ENCODE measurements around the gene DDX19B.
A peak's percentile ranks its signal among the peaks of the same experiment; 100 is the strongest.
"Not testable (repeated sequence)": the region's sequence is repeated elsewhere in the genome, so short reads cannot be mapped to it uniquely, and the experiment has no call there.

Gene DDX19B

GRCh38 chr16:70259903-70260302 lies 39.1 kb upstream of the DDX19B start:
- peaks cover 72% of the 10 kb centered on the region for H3K36me3 ChIP-seq (ENCODE audit: insufficient read depth, low read length)
- not testable (repeated sequence) for H3K9ac ChIP-seq (ENCODE audit: low read depth, low read length); H3K9me3 ChIP-seq (ENCODE audit: control insufficient read depth, insufficient read depth, low read length); H3K4me1 ChIP-seq (ENCODE audit: insufficient read depth, low read length)

GRCh38 chr16:70267516-70267915 lies 31.5 kb upstream of the DDX19B start:
- Histone ChIP-seq H3K9ac (ENCODE audit: low read depth, low read length) (no peak overlapping the region), H3K36me3 (ENCODE audit: insufficient read depth, low read length) (peaks cover 73% of the 10 kb centered on the region), H3K4me1 (ENCODE audit: insufficient read depth, low read length) (no peaks in the 10 kb centered on the region), H3K9me3 (ENCODE audit: control insufficient read depth, insufficient read depth, low read length) (no peaks in the 10 kb centered on the region)

GRCh38 chr16:70267922-70268321 lies 31.1 kb upstream of the DDX19B start:
- H3K9ac ChIP-seq (ENCODE audit: low read depth, low read length); H3K9me3 ChIP-seq (ENCODE audit: control insufficient read depth, insufficient read depth, low read length); H3K4me1 ChIP-seq (ENCODE audit: insufficient read depth, low read length): not testable (repeated sequence)
- H3K36me3 ChIP-seq (ENCODE audit: insufficient read depth, low read length): peaks cover 70% of the 10 kb centered on the region

- H3K9ac ChIP-seq (ENCODE audit: low read depth, low read length): no peak overlapping the region
- H3K4me1 ChIP-seq (ENCODE audit: insufficient read depth, low read length): no peaks in the 10 kb centered on the region
- no peaks in the 10 kb centered on the region for H3K9me3 ChIP-seq (ENCODE audit: control insufficient read depth, insufficient read depth, low read length)
- H3K36me3 ChIP-seq (ENCODE audit: insufficient read depth, low read length): peaks cover 65% of the 10 kb centered on the region
These were observed 29.5 kb upstream of the DDX19B start for GRCh38 chr16:70269471-70269870.

GRCh38 chr16:70270176-70270575 lies 28.8 kb upstream of the DDX19B start:
- Histone ChIP-seq H3K36me3 (ENCODE audit: insufficient read depth, low read length) (peaks cover 58% of the 10 kb centered on the region), H3K9me3 (ENCODE audit: control insufficient read depth, insufficient read depth, low read length) (no peaks in the 10 kb centered on the region), H3K9ac (ENCODE audit: low read depth, low read length) (no peak overlapping the region), H3K4me1 (ENCODE audit: insufficient read depth, low read length) (no peaks in the 10 kb centered on the region)

- Histone ChIP-seq H3K9me3 (ENCODE audit: control insufficient read depth, insufficient read depth, low read length) (no peaks in the 10 kb centered on the region), H3K9ac (ENCODE audit: low read depth, low read length) (no peak overlapping the region), H3K36me3 (ENCODE audit: insufficient read depth, low read length) (peaks cover 52% of the 10 kb centered on the region), H3K4me1 (ENCODE audit: insufficient read depth, low read length) (no peaks in the 10 kb centered on the region)
These were observed 27.3 kb upstream of the DDX19B start for GRCh38 chr16:70271696-70272095.

GRCh38 chr16:70276392-70276791 lies 22.6 kb upstream of the DDX19B start:
- Histone ChIP-seq H3K9me3 (ENCODE audit: control insufficient read depth, insufficient read depth, low read length) (no peaks in the 10 kb centered on the region), H3K36me3 (ENCODE audit: insufficient read depth, low read length) (peaks cover 51% of the 10 kb centered on the region), H3K9ac (ENCODE audit: low read depth, low read length) (no peak overlapping the region)

GRCh38 chr16:70287304-70287971 lies 11.5 kb upstream of the DDX19B start:
- Histone ChIP-seq H3K36me3 (ENCODE audit: insufficient read depth, low read length) (peaks cover 31% of the 10 kb centered on the region), H3K9ac (ENCODE audit: low read depth, low read length) (peak overlapping the region; percentile 91; the same call in 1 of the 2 replicates)
- not testable (repeated sequence) for H3K4me1 ChIP-seq (ENCODE audit: insufficient read depth, low read length); H3K9me3 ChIP-seq (ENCODE audit: control insufficient read depth, insufficient read depth, low read length)

More at GRCh38 chr16:70276392-70276791, 22.6 kb upstream of the DDX19B start:
- H3K4me1 ChIP-seq (ENCODE audit: insufficient read depth, low read length): no peaks in the 10 kb centered on the region

- Histone ChIP-seq H3K9ac (ENCODE audit: low read depth, low read length) (peak within 1 kb of the TSS; percentile 91), H3K4me1 (ENCODE audit: insufficient read depth, low read length) (no peaks in the 10 kb centered on the region), H3K36me3 (ENCODE audit: insufficient read depth, low read length) (peaks cover 13% of the 10 kb centered on the region), H3K9me3 (ENCODE audit: control insufficient read depth, insufficient read depth, low read length) (no peaks in the 10 kb centered on the region)
These were observed 9.5 kb upstream of the DDX19B start, which contains the start of gene AARS1 for GRCh38 chr16:70289229-70290094. Gene AARS1, minus strand, starts transcription at chr16:70289506. Its CDS starts 6,743 bp downstream, at chr16:70282763.

GRCh38 chr16:70290949-70291519 lies 8.0 kb upstream of the DDX19B start:
- Histone ChIP-seq H3K9ac (ENCODE audit: low read depth, low read length) (no peak overlapping the region), H3K9me3 (ENCODE audit: control insufficient read depth, insufficient read depth, low read length) (no peaks in the 10 kb centered on the region), H3K4me1 (ENCODE audit: insufficient read depth, low read length) (no peaks in the 10 kb centered on the region), H3K36me3 (ENCODE audit: insufficient read depth, low read length) (peaks cover 2% of the 10 kb centered on the region; the same call in 1 of the 2 replicates)

- not testable (repeated sequence) for H3K9ac ChIP-seq (ENCODE audit: low read depth, low read length); H3K36me3 ChIP-seq (ENCODE audit: insufficient read depth, low read length); H3K4me1 ChIP-seq (ENCODE audit: insufficient read depth, low read length); H3K9me3 ChIP-seq (ENCODE audit: control insufficient read depth, insufficient read depth, low read length)
These were observed 6.8 kb upstream of the DDX19B start for GRCh38 chr16:70292148-70292547.

GRCh38 chr16:70294385-70295025 lies 4.5 kb upstream of the DDX19B start:
- Histone ChIP-seq H3K9me3 (ENCODE audit: control insufficient read depth, insufficient read depth, low read length) (no peaks in the 10 kb centered on the region), H3K4me1 (ENCODE audit: insufficient read depth, low read length) (no peaks in the 10 kb centered on the region), H3K36me3 (ENCODE audit: insufficient read depth, low read length) (no peaks in the 10 kb centered on the region), H3K9ac (ENCODE audit: low read depth, low read length) (no peak overlapping the region)

- Histone ChIP-seq H3K9me3 (ENCODE audit: control insufficient read depth, insufficient read depth, low read length) (no peaks in the 10 kb centered on the region), H3K9ac (ENCODE audit: low read depth, low read length) (no peak overlapping the region)
These were observed 3.4 kb upstream of the DDX19B start for GRCh38 chr16:70295634-70296033.

GRCh38 chr16:70301121-70301520 lies 2.1 kb downstream of the DDX19B start:
- Histone ChIP-seq H3K36me3 (ENCODE audit: insufficient read depth, low read length) (no peaks in the 10 kb centered on the region), H3K9me3 (ENCODE audit: control insufficient read depth, insufficient read depth, low read length) (no peaks in the 10 kb centered on the region), H3K9ac (ENCODE audit: low read depth, low read length) (no peak overlapping the region), H3K4me1 (ENCODE audit: insufficient read depth, low read length) (peaks cover 8% of the 10 kb centered on the region; the same call in 1 of the 2 replicates)

More at GRCh38 chr16:70295634-70296033, 3.4 kb upstream of the DDX19B start:
- Histone ChIP-seq H3K4me1 (ENCODE audit: insufficient read depth, low read length) (no peaks in the 10 kb centered on the region), H3K36me3 (ENCODE audit: insufficient read depth, low read length) (no peaks in the 10 kb centered on the region)

Data from ES-I3 (cell line).